Breast epithelium (tissue), 4 donors: Measurements from ENCODE around the gene LCE2A. TPM values are rescaled to one million over a fixed set of nuclear protein-coding genes. Genes with fewer than 3 reads are reported as not detected.

Experiments
- DNase-seq, 2 donors: peaks; one replicate each; pipeline ENCODE4 v3.0.0-alpha.2; 2019; ENCODE audit warnings: low spot score in 2 of 2
- H3K27ac ChIP-seq, 2 donors: fragments of 200-600 bp; sonication (generic) in 1 of 2; one replicate each; pipeline ENCODE4 v1.5.1; 2016 to 2019; ENCODE audit warnings: mild to moderate bottlenecking in 1 of 2
- H3K27me3 ChIP-seq, 2 donors: fragments of 200-600 bp; sonication (generic) in 1 of 2; one replicate each; pipeline versions ENCODE4 v1.5.1 to v1.6.0; 2017 to 2019; ENCODE audit warnings: control low read depth in 1 of 2, mild to moderate bottlenecking in 1 of 2
- H3K36me3 ChIP-seq: fragments of 200-600 bp; one replicate; pipeline ENCODE4 v1.5.1; 2019
- H3K4me1 ChIP-seq, 2 donors: fragments of 200-600 bp; sonication (generic); one replicate each; pipeline ENCODE4 v1.5.1; 2016 to 2019; ENCODE audit warnings: control low read depth in 1 of 2
- H3K4me3 ChIP-seq, 3 donors: fragments of 200-600 bp; sonication (generic); 1 replicate in 2 of 3; 2 replicates in 1 of 3; pipeline ENCODE4 v1.5.1; 2016 to 2019; ENCODE audit warnings: mild to moderate bottlenecking in 3 of 3, moderate library complexity in 2 of 3
- H3K9me3 ChIP-seq, 2 donors: fragments of 200-600 bp; sonication (generic) in 1 of 2; one replicate each; pipeline ENCODE4 v1.5.1; 2016 to 2019; ENCODE audit warnings: control low read depth in 1 of 2
- POLR2A ChIP-seq: fragments of 450-650 bp; IDR thresholded peaks from one replicate; pipeline ENCODE4 v1.6.1; 2016; ENCODE audit warnings: antibody characterized with exemption, mild to moderate bottlenecking, moderate library complexity
- POLR2AphosphoS5 ChIP-seq, 3 donors: sonication (generic); formaldehyde crosslinking; IDR thresholded peaks; one replicate each; pipeline ENCODE4 v1.6.1; 2017; ENCODE audit warnings: antibody characterized with exemption in 3 of 3
- intact Hi-C: fragments of 100-400 bp; cut with DNase I; formaldehyde crosslinking; loops from one replicate; pipeline ENCODE4 v1.15.1; 2023; ENCODE audit warnings: low total_unique reads
- total RNA-seq, 3 donors: library from RNA; depleted of rRNA; stranded (reverse); fragments of >200 nt; gene quantifications; one replicate each; pipeline ENCODE4 v1.1.0, GENCODE V29; 2016
- TF ChIP-seq, protein P1 (sequence below), 3 donors: fragments of 450-650 bp; IDR thresholded peaks; one replicate each; pipeline ENCODE4 v1.5.1; 2016 to 2017; ENCODE audit warnings: antibody characterized with exemption in 3 of 3, mild to moderate bottlenecking in 3 of 3, moderate library complexity in 3 of 3

LCE2A gene
- total RNA-seq, 3 donors from 2014 or later = not detected

GRCh38 chr1:152718238-152718637, 20.1 kb downstream of the LCE2A start:
- intact Hi-C loops = no loop called here
- Histone ChIP-seq H3K27me3 (no peaks in the 10 kb centered on the region), H3K27ac (no peak overlapping the region), H3K36me3 (no peaks in the 10 kb centered on the region), H3K9me3 (peaks cover 4 to 9% of the 10 kb centered on the region in 2 donors), H3K4me3 (no peak overlapping the region), H3K4me1 (no peaks in the 10 kb centered on the region)
- TF ChIP-seq POLR2AphosphoS5 (IDR thresholded peaks at IDR 0.05) (no peak), POLR2A (no peak)
- TF ChIP-seq, protein P1, sequence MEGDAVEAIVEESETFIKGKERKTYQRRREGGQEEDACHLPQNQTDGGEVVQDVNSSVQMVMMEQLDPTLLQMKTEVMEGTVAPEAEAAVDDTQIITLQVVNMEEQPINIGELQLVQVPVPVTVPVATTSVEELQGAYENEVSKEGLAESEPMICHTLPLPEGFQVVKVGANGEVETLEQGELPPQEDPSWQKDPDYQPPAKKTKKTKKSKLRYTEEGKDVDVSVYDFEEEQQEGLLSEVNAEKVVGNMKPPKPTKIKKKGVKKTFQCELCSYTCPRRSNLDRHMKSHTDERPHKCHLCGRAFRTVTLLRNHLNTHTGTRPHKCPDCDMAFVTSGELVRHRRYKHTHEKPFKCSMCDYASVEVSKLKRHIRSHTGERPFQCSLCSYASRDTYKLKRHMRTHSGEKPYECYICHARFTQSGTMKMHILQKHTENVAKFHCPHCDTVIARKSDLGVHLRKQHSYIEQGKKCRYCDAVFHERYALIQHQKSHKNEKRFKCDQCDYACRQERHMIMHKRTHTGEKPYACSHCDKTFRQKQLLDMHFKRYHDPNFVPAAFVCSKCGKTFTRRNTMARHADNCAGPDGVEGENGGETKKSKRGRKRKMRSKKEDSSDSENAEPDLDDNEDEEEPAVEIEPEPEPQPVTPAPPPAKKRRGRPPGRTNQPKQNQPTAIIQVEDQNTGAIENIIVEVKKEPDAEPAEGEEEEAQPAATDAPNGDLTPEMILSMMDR (IDR thresholded peaks at IDR 0.05) = no peak
- DNase-seq = no peak

- intact Hi-C loops = no loop called here
- Histone ChIP-seq H3K27me3 (no peaks in the 10 kb centered on the region), H3K36me3 (no peaks in the 10 kb centered on the region), H3K4me1 (no peaks in the 10 kb centered on the region), H3K4me3 (no peak overlapping the region), H3K27ac (no peak overlapping the region), H3K9me3 (no peaks in the 10 kb centered on the region)
- TF ChIP-seq, protein P1 (IDR thresholded peaks at IDR 0.05) = no peak
- TF ChIP-seq POLR2A = no peak
- no peak for TF ChIP-seq POLR2AphosphoS5 (IDR thresholded peaks at IDR 0.05)
- DNase-seq = no peak
Observed at GRCh38 chr1:152725261-152725660, 27.1 kb downstream of the LCE2A start.

DNA sequence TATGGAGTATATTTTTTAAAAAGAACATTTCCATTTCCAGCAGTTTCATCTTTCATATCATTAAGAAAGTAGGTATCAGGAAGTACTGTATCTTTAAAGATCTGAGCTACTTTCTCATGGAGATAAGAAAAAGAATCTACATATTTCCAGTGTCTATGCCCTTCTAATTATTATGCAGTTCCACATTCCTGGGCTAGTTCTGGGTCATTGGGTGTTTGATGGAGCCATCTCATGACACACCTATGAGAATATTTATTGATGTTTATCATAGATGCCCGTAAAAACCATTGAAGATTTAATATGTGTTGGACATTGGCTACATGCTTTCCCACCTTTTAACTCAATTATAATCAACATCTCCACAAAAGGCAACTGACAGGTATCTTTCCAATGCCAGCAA, 30.8 kb downstream of the LCE2A start:
- H3K4me1 ChIP-seq = no peaks in the 10 kb centered on the region
- no peak for DNase-seq
- H3K4me3 ChIP-seq = no peak overlapping the region
- TF ChIP-seq POLR2AphosphoS5 (IDR thresholded peaks at IDR 0.05) = no peak
- TF ChIP-seq, protein P1 (IDR thresholded peaks at IDR 0.05) = no peak
- no peak for TF ChIP-seq POLR2A
- H3K27ac ChIP-seq = no peak overlapping the region
- intact Hi-C loops = no loop called here
- no peaks in the 10 kb centered on the region for H3K36me3 ChIP-seq
- no peaks in the 10 kb centered on the region for H3K9me3 ChIP-seq
- peaks cover 0 to 8% of the 10 kb centered on the region in 2 donors for H3K27me3 ChIP-seq

DNA sequence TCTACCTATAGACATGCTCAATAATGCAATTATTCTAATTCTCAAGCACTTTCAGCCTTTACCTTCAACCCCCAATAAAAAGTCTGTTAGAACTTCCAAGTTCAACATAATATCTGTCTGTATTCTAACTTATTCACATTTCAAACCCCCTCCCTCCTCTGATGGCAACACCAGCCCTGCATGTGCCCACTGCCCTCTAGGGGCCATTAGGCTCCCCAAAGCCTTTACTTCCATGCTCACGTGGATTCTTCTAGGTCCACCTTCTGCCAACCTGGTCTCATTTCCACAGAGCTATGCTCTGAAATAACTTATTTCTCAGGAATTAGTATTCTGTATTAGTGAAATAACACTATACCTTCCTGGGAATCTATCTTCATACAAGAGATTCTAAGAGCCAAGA, 37.5 kb downstream of the LCE2A start:
- no peak overlapping the region for H3K4me3 ChIP-seq
- intact Hi-C loops = no loop called here
- H3K27me3 ChIP-seq = peaks cover 0 to 14% of the 10 kb centered on the region in 2 donors
- no peaks in the 10 kb centered on the region for H3K9me3 ChIP-seq
- H3K4me1 ChIP-seq = no peaks in the 10 kb centered on the region
- H3K36me3 ChIP-seq = no peaks in the 10 kb centered on the region
- TF ChIP-seq, protein P1 (IDR thresholded peaks at IDR 0.05) = no peak
- TF ChIP-seq POLR2A (no peak), POLR2AphosphoS5 (IDR thresholded peaks at IDR 0.05) (no peak)
- no peak for DNase-seq
- H3K27ac ChIP-seq = no peak overlapping the region

- intact Hi-C loops = no loop called here
- Histone ChIP-seq H3K27me3 (peaks cover 0 to 7% of the 10 kb centered on the region in 2 donors), H3K9me3 (no peaks in the 10 kb centered on the region), H3K36me3 (no peaks in the 10 kb centered on the region), H3K27ac (no peak overlapping the region), H3K4me1 (no peaks in the 10 kb centered on the region), H3K4me3 (no peak overlapping the region)
- TF ChIP-seq POLR2AphosphoS5 (IDR thresholded peaks at IDR 0.05) (no peak), POLR2A (no peak)
- TF ChIP-seq, protein P1 (IDR thresholded peaks at IDR 0.05) = no peak
- DNase-seq = no peak
Observed at GRCh38 chr1:152737997-152738396, 39.9 kb downstream of the LCE2A start.
